Measurements from ENCODE around the gene CD226. TPM values are rescaled to one million over a fixed set of nuclear protein-coding genes. Genes with fewer than 3 reads are reported as not detected.

The CD226 gene
- total RNA-seq, 1 donor from 2014 or later, result 1.5 TPM

GRCh38 chr18:69817335-69817940 lies 130.2 kb downstream of the CD226 start:
- DNase-seq (ENCODE audit: low read depth in 2 of 2), result no peak

- DNase-seq (ENCODE audit: low read depth in 2 of 2), result no peak
Observed at GRCh38 chr18:69814861-69815385, 132.8 kb downstream of the CD226 start.

GRCh38 chr18:69813559-69813958 lies 134.1 kb downstream of the CD226 start:
- DNase-seq (ENCODE audit: low read depth in 2 of 2), result no peak

- no peak for DNase-seq (ENCODE audit: low read depth in 2 of 2)
Observed at GRCh38 chr18:69808399-69808798, 139.3 kb downstream of the CD226 start.

- DNase-seq (ENCODE audit: low read depth in 2 of 2), result no peak
Observed at GRCh38 chr18:69804776-69805501, 142.7 kb downstream of the CD226 start.

Data from dermis microvascular lymphatic vessel endothelial cell (primary cell).